CD4-positive, alpha-beta T cell treated with Interleukin-4 for 1 hour (primary cell): ENCODE data around the gene NSD1.

ENCODE experiments used
- DNase-seq, 2 donors: peaks; one replicate each; pipeline ENCODE4 v3.0.0-alpha.2; 2020 to 2022

NSD1 gene

GRCh38 chr5:177098470-177099141 lies 35.0 kb upstream of the NSD1 start:
- no peak for DNase-seq

DNA sequence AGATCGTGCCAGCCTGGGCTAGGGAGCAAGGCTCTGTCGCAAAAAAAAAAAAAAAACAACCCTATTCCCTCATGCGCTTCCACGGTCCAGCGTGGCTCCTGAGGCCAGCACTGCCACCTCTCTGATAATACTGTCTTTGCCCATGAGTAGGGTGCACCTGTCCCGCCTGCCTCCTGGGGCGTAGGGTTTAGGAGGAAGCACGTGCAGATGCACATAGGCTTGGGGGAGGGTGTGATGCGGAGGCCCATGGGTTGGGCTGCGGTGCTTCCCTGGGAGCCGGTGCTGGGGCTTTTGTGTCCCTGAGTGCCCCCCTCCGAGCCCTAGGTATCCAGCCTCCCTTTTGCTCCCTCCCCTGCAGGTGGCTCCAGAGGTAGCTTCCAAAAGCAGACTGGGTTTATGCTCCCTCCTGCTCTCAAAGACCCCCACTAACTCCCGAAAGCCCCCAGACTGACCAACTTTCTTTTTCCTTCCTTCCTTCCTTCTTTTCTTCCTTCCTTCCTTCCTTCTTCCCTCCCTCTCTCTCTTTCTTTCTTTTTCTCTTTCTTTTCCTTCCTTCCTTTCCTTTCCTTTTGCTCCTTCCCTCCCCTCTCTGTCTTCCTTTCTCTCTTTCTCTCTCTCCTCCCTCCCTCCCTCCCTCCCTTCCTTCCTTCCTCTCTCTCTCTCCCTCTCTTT lies 34.0 kb upstream of the NSD1 start:
- no peak for DNase-seq

DNA sequence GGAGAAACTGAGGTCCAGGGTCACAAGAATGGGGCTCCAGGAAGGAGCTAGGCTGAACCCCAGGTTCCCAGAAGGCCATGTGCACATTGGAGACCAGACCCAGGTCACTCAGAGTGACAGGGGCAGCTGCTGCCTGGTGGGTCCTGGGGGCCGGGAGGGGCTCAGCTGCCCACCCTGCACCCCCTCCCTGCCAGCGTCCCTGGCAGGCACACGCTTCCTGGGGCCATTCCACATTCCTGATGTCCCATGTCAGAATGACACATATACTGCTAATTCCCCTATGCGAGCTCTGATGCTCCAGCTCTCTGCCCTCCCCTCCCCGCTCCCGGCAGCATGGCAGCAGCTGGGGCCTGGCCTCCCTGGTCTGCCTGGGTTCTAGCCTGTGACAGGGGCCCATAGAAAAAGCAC lies 32.9 kb upstream of the NSD1 start:
- DNase-seq, result no peak

DNA sequence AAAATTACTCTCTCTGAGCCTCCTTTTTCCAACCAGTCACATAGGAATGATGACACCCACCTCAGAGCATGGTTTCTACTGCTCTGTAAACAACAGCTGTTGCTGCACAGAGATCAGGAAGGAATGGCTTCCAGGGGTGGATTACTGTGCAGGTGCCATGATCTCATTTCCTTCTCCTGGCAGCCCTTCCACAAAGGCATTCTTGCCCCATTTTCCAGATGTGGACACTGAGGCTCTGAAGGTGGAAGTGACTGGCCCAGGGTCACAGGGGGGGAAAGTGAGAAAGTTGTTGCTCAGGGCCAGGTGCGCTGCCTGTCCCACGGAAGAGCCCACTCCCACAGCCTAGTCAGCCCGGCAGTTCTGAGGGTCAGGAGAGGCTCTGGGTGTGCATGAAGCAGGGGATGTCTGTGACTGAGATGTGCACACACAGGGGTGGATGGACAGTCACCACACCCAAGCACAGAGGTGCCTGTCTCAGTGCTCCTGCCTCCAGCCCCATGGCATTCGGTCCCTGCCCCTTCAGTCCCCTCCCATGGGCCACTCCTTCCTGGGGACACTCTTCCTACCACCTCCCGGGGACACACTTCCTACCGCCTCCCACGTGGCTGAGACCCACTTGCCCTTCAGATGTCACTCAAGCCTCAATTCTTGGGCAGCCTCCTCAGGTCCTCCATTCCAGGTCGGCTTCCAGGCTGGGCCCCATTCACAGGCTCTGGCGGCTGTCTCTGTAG lies 29.9 kb upstream of the NSD1 start:
- no peak for DNase-seq

GRCh38 chr5:177105691-177106476 lies 27.7 kb upstream of the NSD1 start:
- no peak for DNase-seq

GRCh38 chr5:177107159-177107558 lies 26.4 kb upstream of the NSD1 start:
- no peak for DNase-seq

DNA sequence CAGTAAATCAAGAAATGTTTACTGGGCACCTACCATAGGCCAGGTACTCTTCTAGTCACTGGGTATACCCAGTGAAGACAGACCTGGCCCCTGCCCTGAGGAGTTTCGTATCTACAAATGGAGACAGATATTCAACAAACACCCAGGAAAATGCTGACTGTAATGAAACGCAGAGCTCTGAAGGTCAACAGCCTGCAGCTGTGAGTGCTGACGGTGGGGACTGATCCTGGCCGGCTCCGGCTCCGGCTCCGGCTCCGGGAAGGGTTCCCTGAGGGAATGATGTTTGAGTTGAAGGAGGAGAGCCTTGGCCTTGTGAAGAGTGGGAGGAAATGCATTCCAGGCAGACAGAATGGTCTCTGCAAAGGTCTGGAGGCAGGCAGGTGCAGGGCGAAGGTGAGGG lies 23.8 kb upstream of the NSD1 start:
- DNase-seq, result no peak

DNA sequence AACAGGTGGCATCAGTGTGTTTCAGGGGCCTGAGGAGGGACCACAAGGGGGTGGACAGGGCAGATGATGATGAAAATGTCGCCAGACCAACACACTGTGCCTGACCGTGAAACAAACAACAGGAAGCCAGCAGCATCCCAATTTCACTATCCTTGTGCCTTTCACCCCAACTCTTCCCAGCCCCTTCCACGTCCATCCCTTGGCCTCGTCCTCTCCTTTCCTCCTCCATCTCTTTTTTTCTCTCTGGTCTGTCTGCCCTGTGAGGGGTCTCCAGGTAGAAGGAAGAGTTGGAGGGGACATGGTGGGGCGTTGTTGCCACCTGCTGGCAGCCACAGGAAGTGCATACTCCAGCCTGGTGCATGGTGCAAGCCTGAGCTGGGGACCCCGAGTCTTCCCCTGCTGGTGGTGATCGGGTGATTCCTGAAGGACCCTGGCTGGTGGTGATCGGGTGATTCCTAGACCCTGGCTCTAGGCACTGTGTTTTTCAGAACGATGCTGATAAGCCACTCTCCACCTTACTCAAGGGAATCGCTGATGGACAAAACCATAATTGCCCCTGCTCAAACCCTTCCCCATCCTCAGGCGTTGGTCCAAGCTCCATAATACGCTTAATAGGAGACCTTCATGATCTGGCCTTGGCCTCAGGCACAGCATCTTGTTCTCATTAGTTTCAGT lies 21.7 kb upstream of the NSD1 start:
- DNase-seq, result peak; percentile 60 to 63

GRCh38 chr5:177112589-177113220 lies 20.9 kb upstream of the NSD1 start:
- DNase-seq, result no peak

DNA sequence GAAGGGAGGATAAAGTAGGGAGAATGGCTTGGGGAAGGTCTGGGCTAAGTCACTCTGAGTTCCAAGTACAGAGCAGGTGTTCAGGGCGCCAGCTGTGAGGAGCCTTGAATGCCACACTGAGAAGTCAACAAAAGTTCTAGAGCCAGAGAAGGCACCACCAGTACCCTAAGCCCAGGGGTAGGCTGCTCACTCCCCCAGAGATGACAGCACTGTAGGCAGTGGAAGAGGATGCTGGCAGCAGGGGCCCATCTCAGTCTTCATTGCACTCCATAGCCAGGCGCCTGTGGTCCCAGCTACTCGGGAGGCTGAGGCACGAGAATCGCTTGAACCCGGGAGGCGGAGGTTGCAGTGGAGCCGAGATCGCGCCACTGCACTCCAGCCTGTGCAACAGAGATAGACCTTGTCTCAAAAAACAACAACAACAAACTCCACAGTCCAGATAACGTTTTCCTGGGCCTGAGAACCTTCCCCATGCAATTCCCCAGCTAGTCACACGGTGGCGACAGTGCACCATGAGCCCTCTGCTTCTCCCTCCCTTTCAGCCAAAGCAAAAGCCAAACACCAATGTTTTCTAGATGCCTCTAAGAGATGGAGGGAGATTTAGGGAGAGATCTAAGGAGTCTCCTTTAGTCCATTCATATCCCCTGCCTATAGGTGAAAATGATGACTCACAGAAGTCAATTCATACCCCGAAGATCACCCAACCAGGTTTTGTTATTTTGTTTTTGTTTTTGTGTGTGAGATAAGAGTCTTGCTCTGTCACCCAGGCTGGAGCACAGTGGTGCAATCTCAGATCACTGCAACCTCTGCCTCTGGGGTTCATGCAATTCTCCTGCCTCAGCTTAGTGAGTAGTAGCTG lies 19.8 kb upstream of the NSD1 start:
- DNase-seq, result peak; percentile 78 to 85

DNA sequence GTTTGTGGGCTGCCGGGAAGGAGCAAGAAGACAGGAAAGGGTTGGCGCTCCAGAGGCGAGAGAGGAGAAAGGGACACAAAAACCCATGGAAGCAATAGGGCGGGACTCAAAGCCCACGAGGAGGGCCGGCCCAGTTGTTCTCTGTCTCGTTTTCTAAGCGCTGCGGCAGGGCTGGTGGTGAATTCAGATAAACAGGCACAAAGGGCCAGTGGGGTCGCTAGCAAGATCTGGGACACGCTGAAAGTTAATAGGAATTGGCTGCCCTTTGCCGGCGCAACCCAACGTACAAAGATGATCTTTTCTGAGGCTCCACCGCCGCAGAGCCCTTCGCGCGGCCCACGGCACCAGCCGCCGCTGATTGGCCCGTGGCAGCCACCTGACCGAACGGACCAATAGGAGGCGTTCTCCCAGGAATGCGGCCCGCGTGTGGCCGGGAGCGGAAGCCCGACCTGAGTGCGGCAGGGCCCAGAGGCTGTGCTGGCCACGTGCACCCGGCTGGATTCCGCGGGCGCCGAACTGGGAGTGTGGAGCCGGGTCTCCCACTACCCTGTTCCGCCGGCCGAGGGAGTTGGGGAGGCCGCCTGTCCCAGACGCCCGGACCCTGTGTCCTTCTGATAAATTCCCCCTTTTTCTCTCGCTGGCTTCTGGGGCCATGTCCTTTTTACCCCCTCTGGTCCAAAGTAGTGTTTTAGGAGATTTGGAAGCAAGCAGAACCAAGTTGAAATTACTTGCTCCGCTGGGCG lies 16.8 kb upstream of the NSD1 start:
- peak; percentile 86 to 87 for DNase-seq

DNA sequence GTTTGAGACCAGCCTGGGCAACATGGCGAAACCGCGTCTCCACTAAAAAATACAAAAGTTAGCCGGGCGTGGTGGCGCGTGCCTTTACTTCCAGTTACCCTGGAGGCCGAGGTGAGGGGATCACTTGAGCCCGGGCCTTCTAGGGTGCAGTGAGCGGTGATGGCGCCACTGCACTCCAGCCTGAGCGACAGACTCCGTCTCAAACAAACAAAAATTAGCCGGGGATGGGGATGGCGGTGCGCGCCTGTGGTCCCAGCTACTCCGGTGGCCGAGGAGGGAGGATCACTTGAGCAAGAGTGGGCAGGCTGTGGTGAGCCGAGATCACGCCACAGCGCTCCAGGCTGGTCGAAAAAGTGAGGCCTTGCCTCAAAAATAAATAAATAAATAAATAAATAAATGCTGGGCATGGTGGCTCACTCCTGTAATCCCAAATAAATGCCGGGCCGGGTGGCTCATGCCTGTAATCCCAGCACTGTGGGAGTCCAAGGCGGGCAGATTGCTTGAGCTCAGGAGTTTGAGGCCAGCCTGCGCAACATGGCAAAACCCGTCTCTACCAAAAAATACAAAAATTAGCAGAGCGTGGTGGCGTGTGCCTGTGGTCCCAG lies 16.0 kb upstream of the NSD1 start:
- DNase-seq, result no peak

DNA sequence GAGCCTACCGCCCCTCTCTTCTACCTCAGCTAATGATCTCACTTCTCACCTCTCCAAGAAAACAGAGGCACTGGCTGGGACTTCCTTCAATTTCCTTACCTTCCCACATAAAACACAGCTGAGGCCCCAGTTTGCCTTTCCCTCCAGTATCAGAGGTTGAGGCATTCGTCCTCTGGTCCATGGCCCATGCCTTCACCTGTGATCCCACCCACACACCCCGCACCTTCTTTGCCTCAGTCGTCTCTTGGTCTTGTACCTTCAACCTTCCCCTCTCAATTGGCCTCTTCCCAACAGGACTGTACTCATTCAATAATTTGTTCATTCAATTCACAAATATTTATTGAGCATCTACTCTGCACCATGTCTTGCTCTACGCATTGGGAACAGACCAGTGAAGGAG lies 11.0 kb upstream of the NSD1 start:
- DNase-seq, result no peak

GRCh38 chr5:177123789-177124485 lies 9.6 kb upstream of the NSD1 start:
- no peak for DNase-seq

- DNase-seq, result no peak
These were observed 9.0 kb upstream of the NSD1 start for GRCh38 chr5:177124486-177124991.

DNA sequence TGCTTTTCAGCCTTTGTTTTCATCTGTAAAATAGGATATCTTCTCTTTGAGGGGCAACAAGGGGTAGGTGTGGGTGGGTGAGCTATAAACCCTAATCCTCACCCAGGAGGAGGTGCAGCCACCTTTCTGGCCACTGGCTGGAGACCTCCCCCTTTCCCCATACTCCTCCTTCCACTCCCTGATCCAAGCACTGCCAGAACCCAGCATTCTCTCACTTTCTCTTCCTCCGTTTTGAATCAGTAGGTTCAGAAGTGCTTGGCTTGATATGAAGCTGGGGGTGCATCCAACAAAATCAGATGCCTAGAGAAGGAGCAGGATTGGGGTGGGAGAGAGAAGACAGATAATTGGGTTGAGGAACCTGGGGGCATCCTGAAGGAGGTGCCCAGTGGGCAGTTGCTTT lies 6.8 kb upstream of the NSD1 start:
- no peak for DNase-seq

- DNase-seq, result peak in 1 of 2 donors; percentile 38
These were observed 5.0 kb upstream of the NSD1 start for GRCh38 chr5:177128551-177128981.

DNA sequence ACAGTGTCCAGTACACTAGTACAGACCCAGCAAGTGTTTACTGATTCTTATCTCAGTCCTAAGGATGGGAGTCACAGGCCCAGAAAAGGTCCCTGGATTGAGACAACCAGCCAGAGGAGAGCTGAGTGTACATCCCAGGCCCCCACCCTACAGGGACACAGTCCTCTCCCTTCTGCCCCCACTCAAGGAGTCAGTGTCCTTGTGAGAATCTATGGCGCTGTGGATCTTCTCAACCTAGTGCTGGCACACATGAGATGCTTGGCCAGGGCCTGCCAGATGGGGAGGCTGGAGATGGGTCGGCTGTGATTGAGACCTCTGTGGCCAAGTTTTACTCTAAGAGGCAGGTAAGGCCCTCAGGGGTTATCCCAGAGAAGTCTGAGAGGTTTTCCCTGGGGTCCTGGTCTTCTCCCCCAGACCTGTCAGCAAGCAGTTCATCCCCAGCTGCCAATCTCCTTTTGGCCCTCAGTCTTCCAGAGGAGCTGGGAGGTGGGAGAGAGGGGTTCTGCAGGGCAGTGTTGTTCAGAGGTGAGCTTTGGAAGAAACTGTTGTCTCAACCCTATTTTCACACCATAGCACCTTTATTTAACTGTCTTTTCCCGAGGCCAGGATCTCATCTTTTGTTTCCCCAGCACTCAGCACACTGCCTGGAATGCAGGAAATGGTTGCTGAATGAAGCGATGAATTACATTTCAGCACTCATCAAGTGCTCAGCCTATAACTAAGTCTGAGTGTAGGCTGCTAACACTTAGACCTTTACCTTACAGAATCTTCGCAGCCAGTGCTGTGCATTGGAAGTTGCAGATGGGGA lies 3.2 kb upstream of the NSD1 start:
- DNase-seq, result no peak
